Measurements from ENCODE around the gene KCNA1.

The KCNA1 gene

DNA sequence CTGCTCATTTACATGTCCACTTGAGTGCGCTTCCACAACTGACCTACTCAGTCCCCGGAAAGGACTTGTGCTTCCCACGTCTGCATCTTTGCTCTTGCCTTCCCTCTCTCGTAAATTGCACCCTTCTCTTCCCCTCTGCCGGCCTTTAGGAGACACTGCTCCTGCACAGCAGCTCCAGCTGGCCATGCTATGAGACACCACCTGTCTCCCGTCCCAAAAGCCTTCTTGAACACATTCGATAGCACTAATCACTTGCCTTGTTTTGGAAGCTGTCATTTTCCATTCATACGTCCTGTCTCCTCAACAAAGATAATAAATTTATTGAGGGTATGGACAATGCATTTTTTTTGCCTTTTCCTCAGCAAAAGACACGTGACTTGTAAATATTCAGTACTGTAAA lies 15.7 kb upstream of the KCNA1 start:
- Histone ChIP-seq H3K9me3 (ENCODE audit: severe bottlenecking) (no peaks in the 10 kb centered on the region), H3K4me1 (ENCODE audit: insufficient read depth, poor library complexity, severe bottlenecking) (no peaks in the 10 kb centered on the region), H3K27me3 (ENCODE audit: insufficient read depth, poor library complexity, severe bottlenecking) (peaks cover 10% of the 10 kb centered on the region), H3K27ac (ENCODE audit: poor library complexity, severe bottlenecking) (no peak overlapping the region), H3K36me3 (ENCODE audit: low read depth) (no peaks in the 10 kb centered on the region), H3K4me3 (ENCODE audit: severe bottlenecking) (no peak overlapping the region)
- TF ChIP-seq, protein P1, sequence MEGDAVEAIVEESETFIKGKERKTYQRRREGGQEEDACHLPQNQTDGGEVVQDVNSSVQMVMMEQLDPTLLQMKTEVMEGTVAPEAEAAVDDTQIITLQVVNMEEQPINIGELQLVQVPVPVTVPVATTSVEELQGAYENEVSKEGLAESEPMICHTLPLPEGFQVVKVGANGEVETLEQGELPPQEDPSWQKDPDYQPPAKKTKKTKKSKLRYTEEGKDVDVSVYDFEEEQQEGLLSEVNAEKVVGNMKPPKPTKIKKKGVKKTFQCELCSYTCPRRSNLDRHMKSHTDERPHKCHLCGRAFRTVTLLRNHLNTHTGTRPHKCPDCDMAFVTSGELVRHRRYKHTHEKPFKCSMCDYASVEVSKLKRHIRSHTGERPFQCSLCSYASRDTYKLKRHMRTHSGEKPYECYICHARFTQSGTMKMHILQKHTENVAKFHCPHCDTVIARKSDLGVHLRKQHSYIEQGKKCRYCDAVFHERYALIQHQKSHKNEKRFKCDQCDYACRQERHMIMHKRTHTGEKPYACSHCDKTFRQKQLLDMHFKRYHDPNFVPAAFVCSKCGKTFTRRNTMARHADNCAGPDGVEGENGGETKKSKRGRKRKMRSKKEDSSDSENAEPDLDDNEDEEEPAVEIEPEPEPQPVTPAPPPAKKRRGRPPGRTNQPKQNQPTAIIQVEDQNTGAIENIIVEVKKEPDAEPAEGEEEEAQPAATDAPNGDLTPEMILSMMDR (IDR thresholded peaks at IDR 0.05; ENCODE audit: poor library complexity, severe bottlenecking): no peak
- ATAC-seq (ENCODE audit: low read depth) (no peak), DNase-seq (ENCODE audit: low spot score) (no peak)

DNA sequence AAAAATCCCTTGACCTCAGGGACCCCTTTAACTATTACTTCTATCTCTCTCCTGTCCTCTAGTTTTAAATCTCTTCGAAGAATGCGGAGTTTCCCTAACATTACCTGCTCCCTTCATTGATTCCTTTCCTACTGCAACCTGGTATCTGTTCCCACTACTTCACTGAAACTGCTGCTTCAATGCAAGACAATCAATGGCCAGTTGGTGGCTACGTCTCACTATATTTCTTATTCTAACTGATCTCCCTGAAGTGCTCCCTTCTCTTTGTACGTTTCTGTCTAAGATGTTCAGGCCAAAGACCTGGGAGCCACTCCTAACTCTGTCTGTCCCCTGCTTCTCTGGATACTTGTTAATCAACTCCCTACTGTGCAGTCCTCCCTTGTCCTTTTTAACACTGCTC lies 10.3 kb upstream of the KCNA1 start:
- H3K4me3 ChIP-seq (ENCODE audit: severe bottlenecking): no peak overlapping the region
- no peak overlapping the region for H3K27ac ChIP-seq (ENCODE audit: poor library complexity, severe bottlenecking)
- no peaks in the 10 kb centered on the region for H3K36me3 ChIP-seq (ENCODE audit: low read depth)
- TF ChIP-seq, protein P1 (IDR thresholded peaks at IDR 0.05; ENCODE audit: poor library complexity, severe bottlenecking): no peak
- H3K4me1 ChIP-seq (ENCODE audit: insufficient read depth, poor library complexity, severe bottlenecking): no peaks in the 10 kb centered on the region
- ATAC-seq (ENCODE audit: low read depth): no peak
- H3K9me3 ChIP-seq (ENCODE audit: severe bottlenecking): no peaks in the 10 kb centered on the region
- DNase-seq (ENCODE audit: low spot score): no peak
- no peaks in the 10 kb centered on the region for H3K27me3 ChIP-seq (ENCODE audit: insufficient read depth, poor library complexity, severe bottlenecking)

DNA sequence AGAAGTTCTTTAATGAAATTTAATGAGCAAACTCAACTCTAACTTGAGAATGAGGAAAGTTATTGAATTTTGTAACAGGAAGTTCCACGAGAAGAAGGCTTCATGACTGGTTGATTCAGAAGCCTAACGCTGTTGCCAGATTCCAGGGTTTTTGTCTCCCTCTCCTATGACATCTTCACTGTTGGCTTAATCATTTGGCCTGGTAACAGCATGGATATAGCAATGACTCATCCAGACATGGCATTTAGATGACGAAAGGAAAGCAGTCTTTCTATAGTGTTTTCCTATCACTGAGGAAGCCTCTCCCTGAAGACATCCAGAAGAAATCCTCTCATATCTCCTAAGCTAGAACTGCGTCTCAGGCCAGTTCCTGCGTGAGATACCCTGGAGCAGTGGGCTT lies 9.4 kb upstream of the KCNA1 start:
- ATAC-seq (ENCODE audit: low read depth) (peak; percentile 53; the same call in 2 of the 3 replicates), DNase-seq (ENCODE audit: low spot score) (no peak)
- no peak overlapping the region for H3K27ac ChIP-seq (ENCODE audit: poor library complexity, severe bottlenecking)
- no peaks in the 10 kb centered on the region for H3K4me1 ChIP-seq (ENCODE audit: insufficient read depth, poor library complexity, severe bottlenecking)
- no peaks in the 10 kb centered on the region for H3K27me3 ChIP-seq (ENCODE audit: insufficient read depth, poor library complexity, severe bottlenecking)
- no peaks in the 10 kb centered on the region for H3K36me3 ChIP-seq (ENCODE audit: low read depth)
- H3K4me3 ChIP-seq (ENCODE audit: severe bottlenecking): no peak overlapping the region
- TF ChIP-seq, protein P1 (IDR thresholded peaks at IDR 0.05; ENCODE audit: poor library complexity, severe bottlenecking): no peak
- H3K9me3 ChIP-seq (ENCODE audit: severe bottlenecking): peaks cover under 1% of the 10 kb centered on the region

DNA sequence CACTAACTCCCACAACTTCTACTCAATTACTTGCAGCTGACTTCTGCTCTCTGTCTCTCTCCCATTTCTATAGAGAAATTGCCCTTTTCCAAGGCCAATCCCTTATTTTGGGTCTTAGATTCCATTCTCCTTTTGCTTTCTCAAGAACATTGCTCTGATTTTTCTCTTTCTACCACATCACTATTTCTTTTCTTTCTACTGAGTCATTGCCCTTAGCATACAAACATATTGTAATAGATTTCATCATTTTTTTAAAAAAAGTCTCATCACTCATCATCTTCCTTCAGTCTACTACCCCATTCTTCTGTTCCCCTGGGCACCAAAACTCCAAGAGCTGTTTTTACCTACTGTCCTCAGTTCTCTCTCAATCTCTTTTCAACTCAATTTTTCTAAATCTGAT lies 4.4 kb upstream of the KCNA1 start:
- DNase-seq (ENCODE audit: low spot score): no peak
- no peak overlapping the region for H3K27ac ChIP-seq (ENCODE audit: poor library complexity, severe bottlenecking)
- ATAC-seq (ENCODE audit: low read depth): no peak
- TF ChIP-seq, protein P1 (IDR thresholded peaks at IDR 0.05; ENCODE audit: poor library complexity, severe bottlenecking): no peak
- H3K9me3 ChIP-seq (ENCODE audit: severe bottlenecking): peaks cover 2% of the 10 kb centered on the region
- no peak overlapping the region for H3K4me3 ChIP-seq (ENCODE audit: severe bottlenecking)
- H3K36me3 ChIP-seq (ENCODE audit: low read depth): no peaks in the 10 kb centered on the region
- H3K27me3 ChIP-seq (ENCODE audit: insufficient read depth, poor library complexity, severe bottlenecking): peaks cover 34% of the 10 kb centered on the region
- H3K4me1 ChIP-seq (ENCODE audit: insufficient read depth, poor library complexity, severe bottlenecking): no peaks in the 10 kb centered on the region

DNA sequence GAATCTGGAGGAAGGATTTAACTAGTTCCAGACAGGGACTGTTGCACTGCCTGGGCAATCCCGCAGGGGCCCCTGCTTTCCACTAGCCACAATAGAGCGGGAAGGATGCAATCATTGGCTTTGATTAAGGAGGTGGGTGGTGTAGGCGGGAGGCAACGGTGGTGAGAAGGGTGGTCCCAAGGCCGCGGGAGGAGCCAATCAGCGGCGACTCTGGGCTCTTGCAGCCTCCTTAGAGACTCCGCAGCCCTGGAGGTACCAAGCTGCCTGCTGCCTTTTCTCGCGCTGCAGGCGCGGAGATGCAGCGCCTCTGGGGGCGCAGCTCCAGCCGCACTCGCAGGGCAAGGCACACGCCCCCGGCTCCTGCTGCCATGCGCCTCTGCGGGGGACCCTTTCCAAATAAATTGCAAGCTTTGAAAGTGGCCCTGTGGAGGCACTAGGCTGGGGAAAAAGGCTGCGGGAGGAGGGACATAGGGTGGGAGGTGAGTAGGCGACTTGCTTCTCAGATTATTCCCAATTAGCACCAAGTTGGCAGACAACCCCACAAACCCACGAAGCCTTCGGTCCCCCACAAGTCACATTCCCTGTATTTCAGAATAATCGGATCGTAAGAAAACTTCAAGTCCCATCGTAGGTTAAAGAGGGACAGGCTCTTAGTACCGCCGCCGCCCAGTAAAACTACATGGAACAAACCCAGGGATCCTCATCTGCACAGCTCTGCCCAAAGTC lies 858 bp upstream of the KCNA1 start:
- ATAC-seq (ENCODE audit: low read depth): no peak
- Histone ChIP-seq H3K9me3 (ENCODE audit: severe bottlenecking) (peaks cover 2% of the 10 kb centered on the region), H3K4me1 (ENCODE audit: insufficient read depth, poor library complexity, severe bottlenecking) (no peaks in the 10 kb centered on the region), H3K27me3 (ENCODE audit: insufficient read depth, poor library complexity, severe bottlenecking) (peaks cover 68% of the 10 kb centered on the region), H3K36me3 (ENCODE audit: low read depth) (no peaks in the 10 kb centered on the region), H3K4me3 (ENCODE audit: severe bottlenecking) (no peak overlapping the region), H3K27ac (ENCODE audit: poor library complexity, severe bottlenecking) (no peak overlapping the region)
- DNase-seq (ENCODE audit: low spot score): no peak
- TF ChIP-seq, protein P1 (IDR thresholded peaks at IDR 0.05; ENCODE audit: poor library complexity, severe bottlenecking): no peak
